Neural cell (in vitro differentiated cells): Measurements from ENCODE around the gene DEFB126.

Experiments
- EZH2 ChIP-seq: fragments of 200-600, 300-800 bp; shearing (Covaris generic), sonication (generic); IDR thresholded peaks from 2 replicates; pipeline ENCODE4 v1.6.1; 2014; ENCODE audit warnings: antibody characterized with exemption, low read length, borderline replicate concordance, mild to moderate bottlenecking; ENCODE audit not compliant: insufficient read depth, poor library complexity, severe bottlenecking
- POLR2AphosphoS5 ChIP-seq: IDR thresholded peaks from 2 replicates; pipeline ENCODE4 v1.6.1; 2012
- TF ChIP-seq, protein P1 (sequence below): fragments of 450-650 bp; IDR thresholded peaks from 2 replicates; pipeline ENCODE4 v1.5.1; 2014; ENCODE audit warnings: antibody characterized with exemption, mild to moderate bottlenecking, moderate library complexity; ENCODE audit not compliant: poor library complexity, severe bottlenecking

- TF ChIP-seq, protein P1, sequence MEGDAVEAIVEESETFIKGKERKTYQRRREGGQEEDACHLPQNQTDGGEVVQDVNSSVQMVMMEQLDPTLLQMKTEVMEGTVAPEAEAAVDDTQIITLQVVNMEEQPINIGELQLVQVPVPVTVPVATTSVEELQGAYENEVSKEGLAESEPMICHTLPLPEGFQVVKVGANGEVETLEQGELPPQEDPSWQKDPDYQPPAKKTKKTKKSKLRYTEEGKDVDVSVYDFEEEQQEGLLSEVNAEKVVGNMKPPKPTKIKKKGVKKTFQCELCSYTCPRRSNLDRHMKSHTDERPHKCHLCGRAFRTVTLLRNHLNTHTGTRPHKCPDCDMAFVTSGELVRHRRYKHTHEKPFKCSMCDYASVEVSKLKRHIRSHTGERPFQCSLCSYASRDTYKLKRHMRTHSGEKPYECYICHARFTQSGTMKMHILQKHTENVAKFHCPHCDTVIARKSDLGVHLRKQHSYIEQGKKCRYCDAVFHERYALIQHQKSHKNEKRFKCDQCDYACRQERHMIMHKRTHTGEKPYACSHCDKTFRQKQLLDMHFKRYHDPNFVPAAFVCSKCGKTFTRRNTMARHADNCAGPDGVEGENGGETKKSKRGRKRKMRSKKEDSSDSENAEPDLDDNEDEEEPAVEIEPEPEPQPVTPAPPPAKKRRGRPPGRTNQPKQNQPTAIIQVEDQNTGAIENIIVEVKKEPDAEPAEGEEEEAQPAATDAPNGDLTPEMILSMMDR = no peak
- TF ChIP-seq POLR2AphosphoS5 (no peak), EZH2 (no peak)
Measured at GRCh38 chr20:168876-169275, 26.5 kb downstream of the DEFB126 start.
